ENCODE measurements around the gene AOPEP.

Gene AOPEP

GRCh38 chr9:94840738-94841137, 114.2 kb downstream of the AOPEP start:
- Histone ChIP-seq H3K27me3 (ENCODE audit: insufficient read depth, low read length, poor library complexity, severe bottlenecking) (no peaks in the 10 kb centered on the region), H4K20me1 (ENCODE audit: insufficient read depth, low read length, poor library complexity, severe bottlenecking) (no peaks in the 10 kb centered on the region), H3K4me2 (ENCODE audit: low read depth, low read length, poor library complexity, severe bottlenecking) (no peak overlapping the region), H3K9me3 (ENCODE audit: insufficient read depth, low read depth, low read length) (no peaks in the 10 kb centered on the region; the same call in 1 of the 2 replicates), H3F3A (ENCODE audit: low read depth) (no peaks in the 10 kb centered on the region), H3K79me2 (ENCODE audit: insufficient read depth, low read length) (no peaks in the 10 kb centered on the region), H2AFZ (ENCODE audit: low read length) (no peak overlapping the region), H3K9me2 (replicated peaks; ENCODE audit: low read depth, low read length) (no peaks in the 10 kb centered on the region), H3K4me1 (ENCODE audit: insufficient read depth, low read length, poor library complexity, severe bottlenecking) (no peaks in the 10 kb centered on the region), H3K4me3 (ENCODE audit: low read length, poor library complexity, severe bottlenecking) (no peak overlapping the region), H3K9ac (ENCODE audit: low read depth, low read length, poor library complexity, severe bottlenecking) (no peak overlapping the region), H3K36me3 (ENCODE audit: insufficient read depth, low read length) (0 out of 2 replicates have a peak, but pooled peaks cover 3% of the 10 kb centered on the region)
- TF ChIP-seq EZH2phosphoT487 (IDR thresholded peaks at IDR 0.05; ENCODE audit: borderline replicate concordance) (no peak), CTCF (conservative IDR thresholded peaks at IDR 0.05; ENCODE audit: low read length) (no peak)

- Histone ChIP-seq H3K36me3 (ENCODE audit: insufficient read depth, low read length) (0 out of 2 replicates have a peak, but pooled peaks cover 3% of the 10 kb centered on the region), H2AFZ (ENCODE audit: low read length) (no peak overlapping the region), H3K4me3 (ENCODE audit: low read length, poor library complexity, severe bottlenecking) (no peak overlapping the region), H3K27me3 (ENCODE audit: insufficient read depth, low read length, poor library complexity, severe bottlenecking) (no peaks in the 10 kb centered on the region), H3K9me3 (ENCODE audit: insufficient read depth, low read depth, low read length) (no peaks in the 10 kb centered on the region; the same call in 1 of the 2 replicates), H3K4me2 (ENCODE audit: low read depth, low read length, poor library complexity, severe bottlenecking) (no peak overlapping the region), H3F3A (ENCODE audit: low read depth) (no peaks in the 10 kb centered on the region), H3K4me1 (ENCODE audit: insufficient read depth, low read length, poor library complexity, severe bottlenecking) (peaks cover 11% of the 10 kb centered on the region), H4K20me1 (ENCODE audit: insufficient read depth, low read length, poor library complexity, severe bottlenecking) (no peaks in the 10 kb centered on the region), H3K9ac (ENCODE audit: low read depth, low read length, poor library complexity, severe bottlenecking) (no peak overlapping the region), H3K79me2 (ENCODE audit: insufficient read depth, low read length) (no peaks in the 10 kb centered on the region), H3K9me2 (replicated peaks; ENCODE audit: low read depth, low read length) (no peaks in the 10 kb centered on the region)
- TF ChIP-seq CTCF (conservative IDR thresholded peaks at IDR 0.05; ENCODE audit: low read length) (no peak), EZH2phosphoT487 (IDR thresholded peaks at IDR 0.05; ENCODE audit: borderline replicate concordance) (no peak)
These were observed 116.6 kb downstream of the AOPEP start for GRCh38 chr9:94843134-94843533.

GRCh38 chr9:94846739-94847138, 120.2 kb downstream of the AOPEP start:
- Histone ChIP-seq H3K36me3 (ENCODE audit: insufficient read depth, low read length) (no peaks in the 10 kb centered on the region), H3F3A (ENCODE audit: low read depth) (no peaks in the 10 kb centered on the region), H4K20me1 (ENCODE audit: insufficient read depth, low read length, poor library complexity, severe bottlenecking) (no peaks in the 10 kb centered on the region), H3K79me2 (ENCODE audit: insufficient read depth, low read length) (no peaks in the 10 kb centered on the region), H3K4me3 (ENCODE audit: low read length, poor library complexity, severe bottlenecking) (no peak overlapping the region), H3K9ac (ENCODE audit: low read depth, low read length, poor library complexity, severe bottlenecking) (no peak overlapping the region), H2AFZ (ENCODE audit: low read length) (no peak overlapping the region), H3K4me2 (ENCODE audit: low read depth, low read length, poor library complexity, severe bottlenecking) (no peak overlapping the region), H3K9me2 (replicated peaks; ENCODE audit: low read depth, low read length) (no peaks in the 10 kb centered on the region), H3K9me3 (ENCODE audit: insufficient read depth, low read depth, low read length) (no peaks in the 10 kb centered on the region), H3K4me1 (ENCODE audit: insufficient read depth, low read length, poor library complexity, severe bottlenecking) (peaks cover 11% of the 10 kb centered on the region), H3K27me3 (ENCODE audit: insufficient read depth, low read length, poor library complexity, severe bottlenecking) (no peaks in the 10 kb centered on the region)
- TF ChIP-seq CTCF (conservative IDR thresholded peaks at IDR 0.05; ENCODE audit: low read length) (no peak), EZH2phosphoT487 (IDR thresholded peaks at IDR 0.05; ENCODE audit: borderline replicate concordance) (no peak)
